OCI-M2 (cell line): ENCODE results near the gene TOLLIP.
"Not testable (repeated sequence)": the region's sequence is repeated elsewhere in the genome, so short reads cannot be mapped to it uniquely, and the experiment has no call there.

ENCODE experiments used
- DNase-seq: peaks from one replicate; lab custom pipeline; 2025; ENCODE audit not compliant: unreplicated experiment; lab: John Stamatoyannopoulos, UW

TOLLIP gene

DNA sequence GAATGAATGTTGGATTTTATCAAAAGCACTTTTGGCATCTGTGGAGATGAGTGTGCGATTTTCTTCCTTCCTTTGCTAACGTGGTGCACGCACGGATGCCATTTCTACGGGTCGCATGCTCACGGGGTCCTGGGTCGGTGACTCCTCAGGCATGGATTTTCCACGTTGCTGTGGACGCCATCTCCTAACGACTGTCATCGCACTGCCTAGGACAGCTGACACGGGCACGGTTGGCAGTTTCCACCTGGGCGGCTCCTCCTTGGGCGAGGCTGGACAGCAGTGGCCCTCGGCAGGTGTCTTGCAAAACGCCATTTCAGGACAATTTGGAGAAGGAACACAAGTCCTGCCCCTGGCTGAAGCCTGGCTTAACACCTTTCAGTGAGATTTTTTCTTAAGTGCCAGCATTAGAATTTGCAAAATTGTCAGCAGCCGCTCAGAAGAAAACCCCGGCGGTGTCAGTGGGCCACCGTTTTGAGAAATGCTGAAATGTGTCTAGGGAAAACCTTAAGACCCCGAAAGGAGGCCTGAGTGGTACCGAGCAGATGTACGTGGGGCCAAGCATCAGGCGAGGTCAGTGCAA, 34.7 kb upstream of the TOLLIP start:
- DNase-seq, result no peak

DNA sequence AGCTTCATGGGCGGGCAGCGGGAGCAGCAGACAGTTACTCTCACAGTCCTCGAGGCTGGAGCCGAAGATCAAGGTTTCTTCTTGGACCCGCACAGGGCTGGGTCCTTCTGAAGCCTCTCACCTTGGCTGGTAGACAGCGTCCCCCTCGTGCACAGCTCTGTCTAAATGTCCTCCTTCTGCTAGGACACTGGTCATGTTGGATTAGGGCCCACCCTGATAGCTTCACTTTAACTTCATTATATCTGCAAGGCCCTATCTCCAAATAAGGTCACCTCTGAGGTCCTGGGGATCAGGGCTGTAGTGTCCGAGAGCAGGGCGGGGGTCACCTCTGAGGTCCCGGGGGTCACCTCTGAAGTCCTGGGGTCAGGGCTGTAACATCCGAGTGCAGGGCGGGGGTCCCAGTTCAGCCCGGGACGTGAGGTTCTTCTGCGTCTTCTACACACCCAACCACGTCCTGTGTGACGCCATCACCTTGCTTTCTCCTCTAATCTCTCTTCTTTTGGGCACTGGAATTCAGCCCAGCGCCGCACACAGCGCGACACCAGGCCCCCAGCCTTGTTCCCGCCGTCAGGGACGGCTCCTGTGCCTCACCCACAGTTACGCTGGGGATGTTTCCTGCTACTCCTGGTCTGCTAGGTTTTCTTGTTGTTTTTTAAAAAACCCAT, 34.1 kb upstream of the TOLLIP start:
- DNase-seq, result no peak

DNA sequence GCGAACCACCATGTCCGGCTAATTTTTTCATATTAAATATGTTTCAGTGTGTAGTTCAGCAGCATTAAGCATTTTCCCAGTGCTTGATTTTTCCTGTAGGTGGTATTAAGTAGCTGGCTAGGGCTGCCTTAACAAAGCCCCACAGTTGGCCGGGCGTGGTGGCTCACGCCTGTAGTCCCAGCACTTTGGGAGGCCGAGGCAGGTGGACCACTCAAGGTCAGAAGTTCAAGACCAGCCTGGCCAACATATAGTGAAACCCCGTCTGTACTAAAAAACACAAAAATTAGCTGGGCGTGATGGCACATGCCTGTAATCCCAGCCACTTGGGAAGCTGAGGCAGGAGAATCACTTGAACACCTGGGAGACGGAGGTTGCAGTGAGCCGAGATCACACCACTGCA, 33.5 kb upstream of the TOLLIP start:
- no peak for DNase-seq

DNA sequence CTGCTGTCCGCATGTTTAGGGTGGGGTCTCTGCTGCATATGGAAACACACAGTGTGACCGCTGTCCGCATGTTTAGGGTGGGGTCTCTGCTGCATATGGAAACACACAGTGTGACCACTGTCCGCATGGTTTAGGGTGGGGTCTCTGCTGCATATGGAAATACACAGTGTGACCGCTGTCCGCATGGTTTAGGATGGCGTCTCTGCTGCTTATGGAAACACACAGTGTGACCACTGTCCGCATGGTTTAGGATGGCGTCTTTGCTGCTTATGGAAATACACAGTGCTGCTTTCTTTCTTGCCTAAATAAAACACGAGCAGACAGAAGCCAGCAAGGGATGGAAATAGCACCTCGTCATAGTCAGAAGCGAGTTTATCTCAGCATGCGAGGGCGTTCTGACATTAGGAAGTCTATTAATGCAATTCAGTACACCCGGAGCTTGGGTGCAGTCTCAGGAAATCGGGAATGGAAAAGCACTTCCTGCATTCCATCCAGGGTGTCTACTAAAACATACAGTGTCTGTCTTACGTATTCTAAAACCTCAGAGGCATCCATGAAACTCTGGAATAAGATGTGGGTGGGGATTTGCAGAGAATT, 32.6 kb upstream of the TOLLIP start:
- no peak for DNase-seq

DNA sequence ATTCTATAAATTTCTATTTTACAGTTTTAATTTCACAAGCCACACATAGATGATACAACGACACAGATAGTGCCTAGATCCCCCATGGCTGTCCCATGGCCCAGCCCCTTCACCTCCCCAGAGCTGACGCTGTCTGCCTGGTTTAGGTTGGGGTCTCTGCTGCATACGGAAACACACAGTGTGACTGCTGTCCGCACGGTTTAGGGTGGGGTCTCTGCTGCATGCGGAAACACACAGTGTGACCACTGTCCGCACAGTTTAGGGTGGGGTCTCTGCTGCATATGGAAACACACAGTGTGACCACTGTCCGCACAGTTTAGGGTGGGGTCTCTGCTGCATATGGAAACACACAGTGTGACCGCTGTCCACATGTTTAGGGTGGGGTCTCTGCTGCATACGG, 31.8 kb upstream of the TOLLIP start:
- not testable (repeated sequence) for DNase-seq

DNA sequence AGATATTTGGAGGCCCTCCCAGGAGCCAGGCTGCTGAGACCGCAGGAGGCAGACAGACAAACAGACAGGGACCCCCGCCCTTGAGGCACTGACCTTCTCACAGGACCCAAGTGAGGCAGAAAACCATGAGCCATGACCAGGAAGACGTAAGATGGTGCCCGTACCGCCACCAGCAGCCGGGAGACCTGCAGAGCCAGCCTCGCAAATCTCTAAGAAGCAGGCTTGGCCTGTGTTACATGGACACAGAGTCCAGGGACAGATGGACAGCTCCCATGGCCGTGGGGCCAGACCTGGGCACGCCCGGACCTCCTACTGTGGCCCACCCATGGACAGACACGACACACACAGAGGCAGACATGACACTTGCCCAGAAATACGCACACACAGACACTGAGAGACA, 30.7 kb upstream of the TOLLIP start:
- DNase-seq, result no peak

DNA sequence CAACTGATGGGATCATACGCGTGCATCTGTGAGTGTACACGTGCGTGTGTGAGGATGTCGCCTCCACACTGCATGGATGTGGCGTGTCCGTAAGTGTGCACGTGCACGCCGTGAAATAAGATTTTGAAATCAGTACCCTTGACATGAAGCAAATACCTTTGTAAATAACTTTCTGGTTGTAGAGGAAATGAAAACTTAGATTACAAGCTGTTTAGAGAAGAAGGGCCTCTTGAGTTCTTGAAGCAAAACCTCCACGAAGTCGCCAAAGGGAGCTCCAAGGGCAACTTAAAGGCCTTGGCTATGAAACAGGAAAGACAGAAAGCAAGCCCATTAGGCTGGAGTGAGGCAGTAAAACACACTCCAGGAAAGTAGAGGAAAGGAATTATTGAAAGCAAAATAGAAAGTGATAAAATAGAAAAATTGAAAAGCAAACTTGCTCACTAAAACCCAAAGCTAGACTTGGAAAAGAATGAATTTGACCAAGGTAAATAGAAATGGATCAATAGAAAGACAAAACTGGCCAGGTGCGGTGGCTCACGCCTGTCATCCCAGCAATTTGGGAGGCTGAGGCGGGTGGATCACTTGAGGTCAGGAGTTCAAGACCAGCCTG, 29.7 kb upstream of the TOLLIP start:
- no peak for DNase-seq

DNA sequence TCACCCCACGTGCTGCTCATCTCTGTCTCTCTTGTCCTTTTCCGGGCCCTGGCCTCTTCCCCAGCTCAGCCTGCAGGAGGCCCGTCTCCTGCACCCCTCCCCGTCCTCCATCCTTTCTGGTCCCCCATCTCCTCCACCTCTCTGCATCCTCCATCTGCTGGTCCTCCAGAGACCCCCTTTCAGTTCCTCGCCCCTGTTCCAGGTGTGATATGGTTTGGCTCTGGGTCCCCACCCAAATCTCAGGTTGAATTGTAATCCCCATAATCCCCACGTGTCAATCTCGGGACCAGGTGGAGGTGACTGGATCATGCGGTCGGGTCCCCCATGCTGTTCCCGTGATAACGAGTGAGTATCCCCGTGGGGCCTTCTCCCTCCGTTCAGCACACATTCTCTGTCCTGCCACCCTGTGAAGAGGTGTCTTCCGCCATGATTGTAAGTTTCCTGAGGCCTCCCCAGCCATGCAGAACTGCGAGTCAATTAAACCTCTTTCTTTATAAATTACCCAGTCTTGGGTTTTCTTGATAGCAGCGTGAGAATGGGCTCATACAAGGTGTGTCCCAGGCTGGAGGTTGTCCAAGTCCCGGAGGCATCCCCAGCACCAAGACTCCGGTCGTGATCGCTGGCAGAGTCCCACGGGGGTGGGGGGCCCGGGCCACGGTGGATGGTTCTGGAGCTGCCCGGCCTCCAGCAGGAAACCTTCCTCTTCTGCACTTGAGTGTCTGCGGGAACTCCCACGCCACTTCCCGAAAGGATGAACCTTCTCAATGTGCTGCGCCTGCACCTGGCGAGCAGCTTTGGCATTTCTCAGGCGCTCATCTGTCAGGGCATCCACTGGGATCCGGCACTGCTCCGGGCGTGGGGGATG, 29.0 kb upstream of the TOLLIP start:
- DNase-seq, result no peak

DNA sequence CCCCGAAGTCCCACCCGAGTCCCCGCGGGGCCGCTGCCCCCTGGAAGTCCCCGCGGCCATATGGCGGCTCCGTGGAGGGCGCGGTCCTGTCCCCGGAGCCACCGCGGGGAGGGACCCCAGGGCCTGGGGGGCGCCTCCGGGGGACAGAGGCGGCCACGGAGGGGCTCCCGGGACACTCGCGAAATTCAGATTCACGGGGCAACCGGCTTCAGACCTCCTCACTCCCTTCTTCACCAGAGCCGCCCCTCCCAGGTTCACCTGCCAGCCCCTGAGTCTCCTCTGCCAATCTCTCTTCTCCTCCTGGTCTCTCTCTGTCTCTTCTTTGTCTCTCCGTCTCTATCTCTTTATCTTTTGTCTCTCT, 28.2 kb upstream of the TOLLIP start:
- no peak for DNase-seq

DNA sequence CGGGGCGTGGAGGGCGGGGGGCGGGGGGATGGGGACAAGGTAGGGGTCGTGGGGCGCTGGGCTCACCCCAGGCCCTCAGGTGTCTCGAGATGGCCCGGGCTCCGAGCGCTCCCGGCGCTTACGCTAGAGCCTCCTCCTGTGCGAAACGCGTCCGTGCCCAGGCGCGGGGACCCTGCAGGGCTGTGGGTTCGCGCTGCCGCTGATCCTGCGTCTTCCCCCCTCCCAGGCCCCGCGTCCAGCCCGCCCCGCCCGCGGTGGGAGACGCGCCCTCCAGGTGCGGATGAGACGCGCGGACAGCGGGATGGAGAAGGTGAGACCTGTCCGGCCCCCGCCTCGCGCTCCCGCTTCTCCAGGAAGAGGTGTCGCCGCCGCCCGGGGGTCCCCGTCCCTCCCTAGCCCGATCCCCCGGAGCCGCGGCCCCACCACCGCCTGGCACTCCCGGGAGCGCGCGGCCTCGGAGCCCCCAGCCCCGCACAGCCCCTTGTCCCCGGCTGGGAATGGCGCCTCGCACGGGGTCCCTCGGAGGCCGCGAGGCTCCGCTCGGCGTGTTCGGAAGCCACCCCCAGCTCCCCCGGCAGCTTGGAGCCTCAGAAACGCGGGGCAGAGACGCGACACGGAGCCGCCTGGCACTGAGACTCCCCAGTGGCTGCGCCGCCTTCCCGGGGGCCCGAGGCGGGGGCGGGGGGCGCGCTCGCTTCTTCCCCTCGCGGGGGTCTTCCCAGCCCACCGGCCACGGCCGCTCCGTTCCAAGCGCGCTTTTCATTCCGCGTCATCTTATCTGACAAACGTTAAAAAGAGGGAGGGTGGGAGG, 27.6 kb upstream of the TOLLIP start:
- DNase-seq, result no peak

DNA sequence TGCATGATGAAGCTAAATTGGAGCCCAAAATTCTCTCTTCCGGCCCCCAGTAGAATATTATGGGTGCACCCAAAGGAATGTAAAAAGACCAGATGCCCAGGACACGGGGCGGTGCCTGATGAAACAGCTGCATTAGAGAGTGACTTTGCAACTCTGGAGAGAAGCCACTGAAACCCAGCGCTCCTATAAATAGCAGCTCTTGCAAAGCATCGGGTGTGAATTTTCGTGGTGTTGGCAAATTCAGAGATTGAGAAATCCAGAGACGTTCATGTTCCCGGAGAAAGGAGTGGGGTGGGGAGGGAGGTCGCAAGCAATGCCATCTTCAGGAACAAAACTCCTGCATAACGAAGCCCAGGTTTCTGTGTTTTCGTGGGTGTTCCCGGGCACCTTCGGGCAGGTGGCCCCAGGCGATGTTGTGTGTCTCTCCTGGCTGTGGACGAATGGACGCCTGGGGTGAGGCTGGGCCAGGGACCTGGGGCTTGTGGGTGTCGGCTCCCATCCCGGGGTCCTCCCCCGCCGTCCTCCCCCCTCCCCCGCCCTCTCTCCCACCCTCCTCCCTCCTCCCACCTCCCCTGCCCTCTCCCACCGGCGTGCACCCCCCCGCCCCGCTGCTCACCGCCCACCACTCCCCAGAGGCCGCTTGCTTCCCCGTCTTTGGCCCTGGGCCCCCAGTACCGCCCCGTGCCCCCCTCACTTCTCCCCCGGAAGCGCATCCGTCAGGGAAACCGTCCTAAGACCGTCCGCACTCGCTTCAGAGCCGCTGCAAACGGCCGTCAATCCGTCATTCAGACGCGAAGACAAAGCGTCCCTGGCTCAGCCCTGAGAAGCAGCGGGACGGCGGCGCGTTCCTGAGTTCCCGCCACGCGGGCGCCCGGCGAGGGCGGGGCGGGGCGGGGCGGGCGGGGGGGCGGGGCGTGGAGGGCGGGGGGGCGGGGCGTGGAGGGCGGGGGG, 26.7 kb upstream of the TOLLIP start:
- DNase-seq, result no peak

DNA sequence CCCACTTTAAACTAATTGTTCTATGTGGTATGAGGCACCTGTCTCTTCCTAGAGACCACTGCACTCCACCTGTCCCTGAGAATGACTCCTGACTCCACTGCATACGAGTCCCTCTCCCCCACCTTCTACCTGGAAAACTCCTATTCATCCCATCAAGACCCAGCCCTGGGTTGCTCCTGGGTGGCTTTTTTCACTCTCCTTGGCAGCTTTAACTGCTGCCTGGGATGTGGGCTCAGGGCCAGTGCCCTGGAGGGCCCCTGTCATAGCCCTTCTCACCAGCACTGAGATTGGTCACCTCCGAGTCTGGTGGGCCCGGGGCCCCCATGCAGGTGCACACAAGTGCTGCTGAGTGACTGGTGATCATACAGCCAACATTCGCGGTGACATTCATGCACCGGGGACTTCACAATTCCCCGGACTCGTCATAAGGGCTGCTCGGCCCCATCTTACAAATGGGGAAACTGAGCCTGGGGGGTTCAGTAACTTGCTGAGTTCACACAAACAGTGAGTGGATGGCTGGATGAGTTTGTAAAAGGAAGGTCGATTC, 25.9 kb upstream of the TOLLIP start:
- DNase-seq, result no peak

DNA sequence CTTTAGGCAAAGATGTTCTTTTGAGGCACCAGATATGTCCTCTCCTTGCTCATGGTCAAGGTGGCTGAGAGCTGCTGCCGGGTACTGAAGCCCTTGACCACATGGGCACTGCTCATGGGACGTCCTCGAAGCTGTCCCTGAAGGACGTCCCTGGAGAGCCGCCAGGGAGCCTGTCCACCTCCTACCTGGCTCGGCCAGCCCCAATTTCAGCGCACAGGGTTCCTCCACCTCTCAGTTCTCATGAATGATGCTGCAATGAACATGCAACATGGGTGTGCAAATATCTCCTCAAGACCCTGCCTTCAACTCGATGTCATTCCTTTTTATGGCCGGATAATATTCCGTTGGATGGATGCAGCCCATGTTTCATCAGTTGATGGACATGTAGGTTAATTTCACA, 24.4 kb upstream of the TOLLIP start:
- DNase-seq, result no peak

DNA sequence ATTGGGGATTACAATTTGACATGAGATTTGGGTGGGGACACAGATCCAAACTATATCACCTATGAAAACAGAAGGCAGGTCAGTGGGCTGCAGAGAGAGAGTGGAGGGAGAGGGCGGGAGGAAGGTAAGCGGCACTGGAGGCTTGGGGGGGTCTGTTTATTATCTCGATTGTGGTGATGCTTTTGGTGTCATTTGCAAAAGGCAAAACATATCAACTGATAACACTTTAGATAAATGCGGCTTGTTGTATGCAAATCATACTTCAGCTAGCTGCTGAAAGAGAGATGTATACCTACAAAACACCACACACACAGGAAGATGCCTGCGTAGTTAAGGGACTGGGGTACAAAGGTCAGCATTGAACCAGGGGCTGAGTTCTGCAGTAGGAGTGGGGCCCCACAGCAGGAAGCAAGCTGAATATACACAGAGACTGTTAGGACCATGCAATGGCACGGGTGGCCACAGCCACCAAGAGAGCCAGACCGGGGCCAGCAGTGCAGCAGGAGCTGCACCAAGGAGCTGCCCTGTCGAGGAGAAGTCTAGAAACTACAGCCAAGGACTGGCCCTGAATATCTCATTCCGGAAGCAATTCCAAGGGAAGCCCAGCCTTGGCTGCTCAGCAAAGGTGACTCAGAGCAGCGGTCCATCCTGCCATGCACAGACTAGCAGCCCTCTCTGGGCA, 23.8 kb upstream of the TOLLIP start:
- DNase-seq, result no peak

DNA sequence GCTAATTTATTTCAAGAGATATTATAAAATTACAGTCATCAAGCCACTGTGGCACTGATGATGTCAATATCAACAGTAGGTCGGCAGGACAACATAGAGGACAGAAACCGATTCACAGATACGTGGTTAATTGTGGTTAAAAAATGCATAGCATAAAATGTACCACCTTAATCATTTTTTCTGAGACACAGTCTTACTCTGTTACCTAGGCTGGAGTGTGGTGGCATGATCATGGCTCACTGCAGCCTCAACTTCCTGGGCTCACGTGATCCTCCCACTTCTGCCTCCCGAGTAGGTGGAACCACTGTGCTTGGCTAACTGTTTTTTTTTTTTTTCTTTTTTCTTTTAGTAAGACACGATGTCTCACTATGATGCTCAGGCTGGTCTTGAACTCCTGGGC, 21.0 kb upstream of the TOLLIP start:
- DNase-seq, result no peak

DNA sequence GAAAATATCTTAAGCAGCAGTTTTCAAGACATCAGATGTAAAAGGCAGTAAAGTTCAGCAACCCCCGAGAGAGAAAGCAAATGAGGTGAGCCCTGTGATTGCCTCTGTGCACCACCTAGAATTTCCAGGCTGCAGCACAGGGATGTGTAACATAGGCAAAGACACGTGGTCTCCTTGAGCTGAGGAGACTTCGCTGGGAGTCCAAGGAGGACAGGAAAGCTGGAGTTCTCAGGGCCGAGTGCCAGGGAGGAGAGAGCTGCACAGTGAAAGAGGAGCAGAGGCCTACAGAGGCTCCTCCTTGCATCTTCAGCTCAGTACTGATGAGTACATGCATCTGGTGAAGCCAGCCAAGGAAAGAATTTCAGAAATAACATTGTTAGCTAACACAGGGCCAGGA, 17.6 kb upstream of the TOLLIP start:
- DNase-seq, result no peak

DNA sequence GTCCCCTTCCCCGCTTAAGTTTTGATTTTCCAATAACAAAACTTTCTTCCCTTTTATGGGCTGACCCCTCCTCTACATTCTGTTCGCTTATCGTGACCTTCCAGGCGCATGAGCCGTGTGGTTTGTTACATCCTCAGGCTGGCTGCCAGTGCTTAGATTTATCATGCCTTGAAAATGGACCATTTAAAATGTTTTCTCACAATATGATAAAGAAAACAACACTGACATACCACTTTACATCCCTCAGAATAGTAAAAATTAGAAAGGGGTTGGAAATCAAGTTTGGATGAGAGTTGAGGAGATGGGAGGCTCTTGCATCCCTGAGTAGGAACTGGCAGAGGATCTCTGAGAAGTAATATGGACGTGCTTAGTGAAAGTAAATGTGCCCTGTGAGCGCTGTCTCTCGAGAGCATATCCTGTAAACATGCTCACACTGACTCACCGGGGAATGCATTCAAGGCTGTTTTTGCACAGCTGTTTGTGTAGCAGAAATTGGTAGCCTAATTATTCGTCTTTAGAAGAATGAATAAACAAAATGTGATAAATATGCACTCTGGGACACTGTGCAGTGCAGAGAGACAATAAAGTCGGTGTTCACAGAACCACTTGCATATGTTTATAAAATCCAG, 17.1 kb upstream of the TOLLIP start:
- no peak for DNase-seq

DNA sequence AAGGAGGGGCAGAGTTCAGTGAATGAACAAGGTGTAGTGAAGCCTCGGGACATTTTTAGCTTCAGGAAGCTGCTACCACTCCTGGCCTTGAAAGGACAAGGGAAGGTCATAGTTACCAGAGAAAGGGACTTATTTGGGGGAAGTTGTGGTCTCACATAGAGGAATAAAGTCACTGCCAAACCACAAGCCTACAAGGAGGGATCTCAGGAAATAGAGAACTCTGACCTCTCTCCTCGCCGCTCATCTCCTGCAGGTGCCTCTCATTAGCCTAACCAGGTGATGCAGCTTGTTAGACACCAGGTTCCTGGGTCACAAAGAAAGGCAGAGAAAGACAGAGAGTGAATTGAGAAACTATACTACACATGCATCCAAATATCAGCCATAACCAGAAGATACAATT, 14.3 kb upstream of the TOLLIP start:
- DNase-seq, result no peak
